Urinary bladder (tissue), 4 donors: ENCODE measurements around the gene PTPN1. TPM values are rescaled to one million over a fixed set of nuclear protein-coding genes. Genes with fewer than 3 reads are reported as not detected.
A peak's percentile ranks its signal among the peaks of the same experiment; 100 is the strongest.

ENCODE experiments used
- DNase-seq: peaks from one replicate; pipeline ENCODE4 v3.0.0-alpha.2; 2015; ENCODE audit errors: extremely low spot score
- H3K27ac ChIP-seq: one replicate; pipeline ENCODE4 v1.5.1; 2013; ENCODE audit warnings: low read depth, mild to moderate bottlenecking, moderate library complexity
- H3K36me3 ChIP-seq: one replicate; pipeline ENCODE4 v1.6.1; 2013; ENCODE audit warnings: mild to moderate bottlenecking, moderate library complexity; ENCODE audit not compliant: insufficient read depth
- H3K4me1 ChIP-seq: one replicate; pipeline ENCODE4 v1.6.1; 2013; ENCODE audit warnings: mild to moderate bottlenecking, moderate library complexity; ENCODE audit not compliant: insufficient read depth
- H3K4me3 ChIP-seq: one replicate; pipeline ENCODE4 v1.5.1; 2013; ENCODE audit warnings: low read depth, low read length
- WGBS: extraction: QIAGEN DNeasy Blood & Tissue Kit; methylation state at CpG from one replicate; pipeline ENCODE4 v1.1.7; 2013; 5-methylcytosine and 5-hydroxymethylcytosine counted together
- polyA plus RNA-seq: library from polyadenylated mRNA; stranded (reverse); fragments of 200-250 nt; gene quantifications from one replicate; pipeline ENCODE4 v1.2.3, GENCODE V29; 2013
- total RNA-seq: library from RNA; depleted of rRNA; stranded (reverse); fragments of >200 nt; gene quantifications from one replicate; pipeline ENCODE4 v1.2.3, GENCODE V29; 2014
- donor health status: healthy with polysubstance abuse.
- donor health status: healthy.

The PTPN1 gene
- total and polyA plus RNA-seq, 2 donors = 15.0 to 26.4 TPM

GRCh38 chr20:50554694-50555579 is 44.8 kb downstream of the PTPN1 start:
- Histone ChIP-seq H3K27ac (no peak overlapping the region), H3K4me1 (no peaks in the 10 kb centered on the region), H3K36me3 (no peaks in the 10 kb centered on the region), H3K4me3 (no peak overlapping the region)
- no peak for DNase-seq
- WGBS = 98% methylated on average over 4 of the region's 4 CpGs

GRCh38 chr20:50555662-50556061 is 45.5 kb downstream of the PTPN1 start:
- DNase-seq = no peak
- 66% methylated on average over 5 of the region's 5 CpGs for WGBS
- no peaks in the 10 kb centered on the region for H3K4me1 ChIP-seq

DNA sequence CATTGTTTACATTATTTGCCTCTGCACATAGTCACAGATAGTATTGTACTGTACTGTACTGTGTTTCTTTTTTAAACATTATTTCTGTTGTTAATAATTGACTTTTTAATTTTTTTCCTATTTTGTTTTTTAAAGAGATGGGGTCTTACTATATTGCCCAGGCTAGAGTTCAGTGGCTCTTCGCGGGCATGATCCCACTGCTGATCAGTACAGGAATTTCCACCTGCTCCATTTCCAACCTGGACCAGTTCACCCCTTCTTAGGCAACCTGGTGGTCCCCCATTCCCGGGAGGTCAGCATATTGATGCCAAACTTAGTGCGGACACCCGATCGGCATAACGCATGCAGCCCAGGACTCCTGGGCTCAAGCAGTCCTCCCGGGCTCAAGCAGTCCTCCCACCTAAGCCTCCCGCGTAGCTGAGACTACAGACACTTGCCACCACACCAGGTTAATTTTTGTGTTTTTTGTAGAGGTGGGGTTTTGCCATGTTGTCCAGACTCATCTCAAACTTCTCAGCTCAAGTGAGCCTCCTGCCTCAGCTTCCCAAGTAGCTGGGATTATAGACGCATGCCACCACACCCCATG is 47.5 kb downstream of the PTPN1 start:
- Histone ChIP-seq H3K27ac (no peak overlapping the region), H3K36me3 (no peaks in the 10 kb centered on the region), H3K4me3 (no peak overlapping the region), H3K4me1 (no peaks in the 10 kb centered on the region)
- WGBS = 98% methylated on average over 11 of the region's 11 CpGs
- no peak for DNase-seq

More at GRCh38 chr20:50555662-50556061, 45.5 kb downstream of the PTPN1 start:
- Histone ChIP-seq H3K27ac (no peak overlapping the region), H3K4me3 (no peak overlapping the region), H3K36me3 (no peaks in the 10 kb centered on the region)

GRCh38 chr20:50558483-50558925 is 48.3 kb downstream of the PTPN1 start:
- Histone ChIP-seq H3K36me3 (no peaks in the 10 kb centered on the region), H3K4me1 (no peaks in the 10 kb centered on the region), H3K27ac (no peak overlapping the region), H3K4me3 (no peak overlapping the region)
- WGBS = 79% methylated on average over 4 of the region's 4 CpGs
- no peak for DNase-seq

GRCh38 chr20:50559149-50559548 is 49.0 kb downstream of the PTPN1 start:
- DNase-seq = no peak
- Histone ChIP-seq H3K27ac (no peak overlapping the region), H3K4me3 (no peak overlapping the region), H3K36me3 (no peaks in the 10 kb centered on the region), H3K4me1 (no peaks in the 10 kb centered on the region)
- 96% methylated on average over 6 of the region's 6 CpGs for WGBS

DNA sequence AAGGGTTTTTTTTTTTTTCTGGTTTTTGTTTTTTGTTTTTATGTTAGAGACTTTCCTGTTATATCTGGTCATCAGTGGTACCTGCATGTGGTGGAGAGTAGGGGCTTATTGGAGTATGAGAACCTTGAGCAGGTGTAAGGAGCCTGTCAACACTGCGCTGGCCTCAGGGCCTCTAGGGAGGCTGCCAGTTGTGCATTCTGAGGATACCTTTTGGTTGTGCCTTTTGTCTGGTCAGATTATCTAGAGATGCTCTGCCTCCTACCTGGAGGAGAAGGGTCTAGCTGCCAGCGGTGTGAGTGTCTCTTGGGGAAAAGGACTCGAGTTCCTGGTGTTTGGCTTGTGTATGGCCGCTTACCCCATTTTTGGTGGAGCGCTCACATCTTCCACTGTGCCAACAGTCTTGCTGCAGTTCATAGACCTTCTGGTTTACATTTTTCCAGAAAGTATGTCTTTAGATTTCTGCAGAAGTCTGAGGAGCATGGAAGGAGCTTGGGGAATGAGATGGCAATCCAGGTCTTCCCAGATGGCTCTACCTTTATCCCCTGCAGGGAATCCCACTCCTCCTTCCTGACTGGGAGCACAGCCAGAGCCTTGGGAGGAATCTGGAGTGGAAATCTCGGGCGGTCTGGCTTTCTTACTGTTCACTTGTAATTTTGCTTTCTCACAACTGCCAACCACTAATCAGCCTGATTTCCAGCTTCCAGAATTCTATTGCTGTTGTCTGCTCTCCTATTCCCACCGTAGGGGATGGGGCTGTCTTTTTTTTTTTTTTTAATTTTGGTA is 49.9 kb downstream of the PTPN1 start:
- H3K27ac ChIP-seq = no peak overlapping the region
- H3K4me1 ChIP-seq = no peaks in the 10 kb centered on the region
- H3K36me3 ChIP-seq = no peaks in the 10 kb centered on the region
- 72% methylated on average over 8 of the region's 8 CpGs for WGBS
- no peak for DNase-seq
- H3K4me3 ChIP-seq = no peak overlapping the region

DNA sequence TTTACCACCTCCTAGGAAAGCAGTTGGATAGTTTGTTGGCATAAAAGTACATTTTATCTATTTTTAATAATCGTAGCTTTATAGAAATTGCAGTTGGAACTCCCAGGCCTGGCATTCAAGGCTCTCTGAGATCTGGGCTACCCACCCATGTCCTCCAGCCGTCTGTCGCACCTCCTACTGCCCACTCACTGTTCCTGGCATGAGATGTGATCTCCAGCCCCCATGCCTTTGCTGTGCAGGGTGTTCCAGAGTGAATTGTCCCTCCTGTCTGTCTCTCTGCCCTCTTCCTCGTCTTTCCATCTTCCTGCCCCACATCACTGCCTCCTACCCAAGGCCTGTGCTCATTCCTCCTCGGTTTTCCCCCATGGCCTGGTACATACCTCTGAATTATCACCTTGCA is 50.7 kb downstream of the PTPN1 start:
- no peak for DNase-seq
- WGBS = 72% methylated on average over 5 of the region's 5 CpGs
- H3K4me1 ChIP-seq = no peaks in the 10 kb centered on the region
- no peak overlapping the region for H3K4me3 ChIP-seq
- H3K36me3 ChIP-seq = no peaks in the 10 kb centered on the region
- H3K27ac ChIP-seq = no peak overlapping the region

DNA sequence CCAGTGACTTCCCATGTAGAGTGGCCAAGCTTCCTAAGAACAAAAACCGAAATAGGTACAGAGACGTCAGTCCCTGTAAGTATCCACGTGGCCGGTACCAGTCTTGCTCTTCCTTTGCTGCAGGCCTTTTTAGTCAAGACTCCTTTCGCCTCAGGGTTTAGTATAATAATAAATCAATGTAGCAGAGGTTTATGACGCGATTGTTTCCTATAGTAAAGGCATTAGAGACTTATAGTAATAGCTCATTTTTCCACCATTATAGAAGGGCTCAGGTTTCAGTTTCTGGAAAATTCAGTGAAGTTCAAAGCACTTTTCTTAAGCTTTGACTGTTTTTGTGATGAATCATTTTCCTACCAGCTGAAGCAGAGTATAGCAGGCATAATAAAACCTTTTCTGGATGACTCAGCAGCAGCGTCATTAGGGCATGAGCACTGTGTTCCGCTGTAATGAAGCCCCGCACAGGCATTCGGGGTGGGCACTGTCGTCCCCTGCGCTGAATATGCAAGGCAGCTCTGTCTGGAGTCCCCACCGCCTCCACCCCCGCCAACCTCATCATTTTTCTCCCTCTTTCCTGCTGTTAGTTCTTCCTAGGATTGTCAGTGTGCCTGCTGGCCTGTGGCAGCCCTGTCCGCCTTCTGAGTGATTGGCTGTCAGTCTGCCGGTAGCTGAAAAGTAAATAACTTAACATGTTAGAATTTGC is 51.3 kb downstream of the PTPN1 start:
- 49% methylated on average over 17 of the region's 17 CpGs for WGBS
- H3K4me3 ChIP-seq = no peak overlapping the region
- H3K4me1 ChIP-seq = no peaks in the 10 kb centered on the region
- peak; percentile 37 for DNase-seq
- H3K27ac ChIP-seq = no peak overlapping the region
- H3K36me3 ChIP-seq = no peaks in the 10 kb centered on the region

GRCh38 chr20:50562262-50562701 is 52.1 kb downstream of the PTPN1 start:
- H3K4me1 ChIP-seq = no peaks in the 10 kb centered on the region
- H3K27ac ChIP-seq = no peak overlapping the region
- H3K36me3 ChIP-seq = no peaks in the 10 kb centered on the region
- no peak for DNase-seq
- 89% methylated on average over 7 of the region's 7 CpGs for WGBS
- no peak overlapping the region for H3K4me3 ChIP-seq

GRCh38 chr20:50563133-50563944 is 53.2 kb downstream of the PTPN1 start:
- no peak for DNase-seq
- no peak overlapping the region for H3K4me3 ChIP-seq
- H3K4me1 ChIP-seq = no peaks in the 10 kb centered on the region
- no peak overlapping the region for H3K27ac ChIP-seq
- H3K36me3 ChIP-seq = no peaks in the 10 kb centered on the region
- WGBS = 66% methylated on average over 3 of the region's 3 CpGs

GRCh38 chr20:50565383-50565782 is 55.2 kb downstream of the PTPN1 start:
- no peak for DNase-seq
- 67% methylated on average over 2 of the region's 2 CpGs for WGBS
- Histone ChIP-seq H3K27ac (no peak overlapping the region), H3K36me3 (peaks cover 2% of the 10 kb centered on the region), H3K4me3 (no peak overlapping the region), H3K4me1 (no peaks in the 10 kb centered on the region)

DNA sequence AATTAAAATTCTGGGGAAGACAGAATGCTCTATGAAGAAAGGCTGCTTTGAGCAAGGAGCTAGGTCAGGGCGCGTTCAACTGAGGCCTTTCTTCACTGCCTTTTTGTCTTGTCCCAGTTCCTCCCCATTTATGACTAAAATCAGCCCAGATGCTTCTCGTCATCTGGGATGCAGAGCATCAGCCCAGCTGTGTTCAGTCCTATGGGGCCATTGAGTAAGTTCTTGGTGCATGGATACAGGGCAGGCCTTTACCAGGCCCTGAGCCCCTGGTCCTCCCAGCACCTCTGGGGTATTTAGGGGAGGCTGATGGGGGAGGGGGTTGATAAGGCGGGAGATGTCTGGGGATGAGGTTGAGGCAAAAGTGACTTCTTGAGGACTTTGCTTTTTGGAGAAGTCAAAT is 55.7 kb downstream of the PTPN1 start:
- no peaks in the 10 kb centered on the region for H3K4me1 ChIP-seq
- DNase-seq = no peak
- H3K27ac ChIP-seq = no peak overlapping the region
- no peak overlapping the region for H3K4me3 ChIP-seq
- WGBS = 83% methylated on average over 4 of the region's 4 CpGs
- peaks cover 2% of the 10 kb centered on the region for H3K36me3 ChIP-seq
